GM12872 (cell line): Measurements from ENCODE around the gene AP3B1.

Experiments used
- CTCF ChIP-seq: IDR thresholded peaks from 3 replicates; pipeline ENCODE4 v1.5.1; 2011; ENCODE audit warnings: low read depth, mild to moderate bottlenecking, low read length, moderate library complexity; ENCODE audit not compliant: insufficient read depth

AP3B1 gene

DNA sequence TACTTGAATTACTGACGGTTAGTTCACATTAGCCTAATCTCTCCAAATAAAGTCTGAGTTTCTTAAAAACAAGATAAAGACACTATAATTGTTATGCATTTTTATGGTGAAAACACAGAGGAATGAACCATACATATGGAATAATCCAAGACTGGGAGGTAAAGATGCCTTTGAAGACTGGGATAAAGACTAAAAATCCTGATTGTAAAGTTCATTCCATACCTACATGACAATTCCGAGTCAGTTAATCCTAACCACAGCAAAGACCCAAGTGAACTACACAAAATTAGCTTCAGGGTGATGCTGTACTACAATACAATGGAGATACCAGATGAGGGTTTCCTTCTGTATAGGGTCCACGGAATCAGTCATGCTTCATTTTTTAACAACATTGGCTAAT is 6.3 kb downstream of the AP3B1 start:
- TF ChIP-seq CTCF: no peak

DNA sequence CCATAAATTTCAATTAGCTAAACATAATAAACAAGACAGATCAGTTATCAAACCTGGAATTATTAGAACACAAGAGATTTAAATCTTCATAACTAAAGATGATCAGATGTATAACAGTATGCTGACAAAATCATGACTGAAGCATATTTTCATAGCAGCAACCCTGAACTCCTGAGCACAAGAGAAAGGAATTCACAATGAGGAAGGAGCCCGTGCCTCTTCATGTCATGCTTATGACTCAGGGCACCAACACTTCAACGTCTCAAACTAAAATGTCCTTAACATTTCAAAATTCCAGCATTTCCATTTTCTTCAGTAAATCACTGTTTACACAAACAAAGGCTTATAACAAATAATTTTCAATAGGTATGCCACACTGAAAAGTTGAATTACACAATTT is 6.7 kb downstream of the AP3B1 start:
- no peak for TF ChIP-seq CTCF

DNA sequence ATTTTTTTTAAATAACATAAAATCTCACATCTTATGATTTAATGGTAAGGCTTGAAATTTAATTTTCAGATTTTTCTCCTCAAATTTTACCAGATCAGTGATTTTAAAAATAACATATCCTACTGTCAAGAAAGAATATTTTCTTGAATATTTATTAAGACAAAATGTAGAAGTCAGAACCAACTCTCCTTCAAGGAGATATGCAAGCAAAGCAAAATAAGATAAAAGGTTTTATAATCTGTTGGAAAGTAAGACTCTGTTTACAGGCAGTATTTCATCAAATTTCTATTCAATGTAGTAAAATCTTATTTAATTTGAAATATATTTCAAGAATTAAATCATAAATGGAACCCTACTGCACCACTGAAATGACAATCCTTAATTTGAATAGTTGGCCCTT is 7.3 kb downstream of the AP3B1 start:
- no peak for TF ChIP-seq CTCF

DNA sequence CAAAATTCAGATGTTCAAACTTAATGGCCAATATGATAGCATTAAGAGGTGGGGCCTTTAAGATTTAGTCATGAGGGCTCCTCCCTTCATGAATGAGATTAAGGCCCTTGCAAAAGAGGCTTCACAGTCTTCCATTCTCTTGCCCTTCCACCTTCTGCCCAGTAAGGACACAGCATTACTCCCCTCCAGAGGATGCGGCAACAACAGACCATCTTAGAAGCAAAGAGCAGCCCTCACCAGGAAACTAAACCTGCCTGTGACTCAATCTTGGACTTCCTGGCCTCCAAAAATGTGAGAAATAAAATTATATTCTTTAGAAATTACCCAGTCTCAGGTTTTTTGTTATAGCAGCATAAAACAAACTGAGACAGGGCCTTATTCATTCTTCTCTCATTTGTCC is 8.2 kb downstream of the AP3B1 start:
- TF ChIP-seq CTCF: no peak

- TF ChIP-seq CTCF: no peak
Measured at GRCh38 chr5:78283802-78284201, 10.7 kb downstream of the AP3B1 start.

DNA sequence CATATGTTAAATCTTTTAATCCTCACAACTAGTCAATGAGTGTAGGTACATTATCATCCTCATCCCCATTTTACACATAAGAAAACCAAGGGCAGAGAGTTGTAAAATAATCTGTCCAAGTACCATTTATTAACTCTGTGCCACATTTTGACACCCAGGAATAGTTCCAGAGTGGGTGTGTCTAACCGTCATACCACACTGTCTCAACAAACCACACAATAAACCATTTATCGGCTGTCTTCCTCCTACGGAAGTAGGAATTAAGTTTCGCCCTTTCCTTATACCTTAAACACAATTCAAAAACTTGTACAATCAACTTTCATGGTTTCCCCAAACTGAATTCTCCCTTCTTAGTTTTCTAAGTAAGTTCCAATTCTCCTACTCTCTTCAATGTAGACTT is 11.4 kb downstream of the AP3B1 start:
- no peak for TF ChIP-seq CTCF

GRCh38 chr5:78280261-78280660 is 14.2 kb downstream of the AP3B1 start:
- TF ChIP-seq CTCF: no peak

- no peak for TF ChIP-seq CTCF
Measured at GRCh38 chr5:78279194-78279593, 15.3 kb downstream of the AP3B1 start.
